Amygdala (tissue), 56 donors: Measurements from ENCODE around the gene CD320.

ENCODE experiments used
- DNase-seq, 56 donors: peaks; one replicate each; lab custom pipeline; 2025; lab: John Stamatoyannopoulos, UW

CD320 gene

DNA sequence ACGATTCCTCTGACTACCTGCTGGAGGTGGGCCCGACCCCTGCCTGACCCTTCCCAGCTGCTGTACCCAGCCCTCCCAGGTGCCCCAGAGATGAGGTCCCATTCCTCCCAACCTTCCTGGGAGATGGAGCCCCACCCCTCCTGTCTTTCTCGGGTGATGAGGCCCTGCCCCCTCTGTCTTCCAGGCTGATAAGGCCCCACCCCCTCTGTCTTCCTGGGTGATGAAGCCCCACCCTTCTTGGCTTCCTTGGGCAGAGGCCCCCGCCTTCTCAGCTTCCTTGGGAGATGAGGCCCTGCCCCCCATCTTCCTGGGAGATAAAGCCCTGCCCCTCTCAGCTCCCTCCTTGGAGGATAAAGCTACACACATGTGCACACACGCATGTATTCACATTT lies 51.1 kb downstream of the CD320 start:
- no peak for DNase-seq

DNA sequence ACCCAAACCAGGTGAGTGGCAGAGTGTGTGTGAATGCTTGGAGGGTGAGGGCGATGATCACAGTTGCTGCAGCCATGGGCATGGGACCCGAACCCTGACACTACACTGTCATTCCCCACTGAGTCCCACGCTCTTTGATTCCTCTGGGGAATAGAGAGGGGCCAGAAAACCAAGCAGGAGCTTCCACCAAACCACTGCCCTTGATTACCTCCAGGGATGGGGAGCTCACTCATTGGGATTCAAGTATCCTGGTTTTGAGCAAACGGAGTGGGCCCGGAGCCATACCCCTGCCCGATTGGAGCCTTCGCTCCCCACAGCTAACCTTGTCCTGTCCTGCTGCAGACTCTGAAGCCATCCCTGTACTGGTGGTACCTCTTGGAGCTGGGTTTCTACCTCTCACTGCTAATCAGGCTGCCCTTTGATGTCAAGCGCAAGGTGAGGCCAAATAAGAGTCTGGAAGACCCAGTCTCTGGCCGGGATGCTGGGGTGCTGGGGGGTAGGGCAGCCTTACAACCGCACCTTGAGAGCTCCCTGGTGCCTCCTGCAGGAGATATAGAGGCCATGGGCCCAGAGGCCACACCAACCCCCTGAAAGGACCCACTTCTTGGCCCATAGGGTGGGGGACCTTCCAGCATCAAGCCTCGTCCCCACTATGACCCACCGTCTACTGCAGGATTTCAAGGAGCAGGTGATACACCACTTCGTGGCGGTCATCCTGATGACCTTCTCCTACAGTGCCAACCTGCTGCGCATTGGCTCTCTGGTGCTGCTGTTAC lies 51.7 kb downstream of the CD320 start:
- no peak for DNase-seq

DNA sequence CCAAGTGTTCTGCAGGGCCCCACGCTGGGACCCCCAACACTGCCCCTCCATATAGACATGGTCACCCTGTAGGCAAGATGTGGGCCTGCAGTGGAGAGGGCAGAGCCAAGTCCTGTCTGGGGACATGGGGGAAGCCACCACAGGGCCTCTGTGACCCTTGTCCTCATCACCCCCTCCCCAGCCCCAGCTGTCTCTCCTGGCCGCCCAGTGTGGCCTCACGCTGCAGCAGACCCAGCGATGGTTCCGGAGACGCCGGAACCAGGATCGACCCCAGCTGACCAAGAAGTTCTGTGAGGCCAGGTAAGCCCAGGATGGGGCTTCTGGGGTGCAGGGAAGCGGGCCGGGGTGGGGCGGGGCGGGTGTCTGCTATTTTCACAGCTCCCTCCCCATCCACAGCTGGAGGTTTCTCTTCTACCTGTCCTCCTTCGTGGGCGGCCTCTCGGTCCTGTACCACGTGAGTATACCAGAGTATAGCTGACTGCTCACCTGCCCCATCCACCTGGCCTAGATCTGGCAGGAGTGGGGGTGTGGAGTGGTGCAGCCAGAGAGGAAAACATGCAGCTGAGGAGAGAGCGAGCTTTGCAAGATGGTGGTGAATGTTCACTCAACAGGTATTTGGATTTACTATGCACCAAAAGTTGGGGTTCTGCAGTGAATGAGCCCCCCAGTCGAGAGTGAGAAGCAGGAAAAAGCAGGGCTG lies 52.6 kb downstream of the CD320 start:
- no peak for DNase-seq

DNA sequence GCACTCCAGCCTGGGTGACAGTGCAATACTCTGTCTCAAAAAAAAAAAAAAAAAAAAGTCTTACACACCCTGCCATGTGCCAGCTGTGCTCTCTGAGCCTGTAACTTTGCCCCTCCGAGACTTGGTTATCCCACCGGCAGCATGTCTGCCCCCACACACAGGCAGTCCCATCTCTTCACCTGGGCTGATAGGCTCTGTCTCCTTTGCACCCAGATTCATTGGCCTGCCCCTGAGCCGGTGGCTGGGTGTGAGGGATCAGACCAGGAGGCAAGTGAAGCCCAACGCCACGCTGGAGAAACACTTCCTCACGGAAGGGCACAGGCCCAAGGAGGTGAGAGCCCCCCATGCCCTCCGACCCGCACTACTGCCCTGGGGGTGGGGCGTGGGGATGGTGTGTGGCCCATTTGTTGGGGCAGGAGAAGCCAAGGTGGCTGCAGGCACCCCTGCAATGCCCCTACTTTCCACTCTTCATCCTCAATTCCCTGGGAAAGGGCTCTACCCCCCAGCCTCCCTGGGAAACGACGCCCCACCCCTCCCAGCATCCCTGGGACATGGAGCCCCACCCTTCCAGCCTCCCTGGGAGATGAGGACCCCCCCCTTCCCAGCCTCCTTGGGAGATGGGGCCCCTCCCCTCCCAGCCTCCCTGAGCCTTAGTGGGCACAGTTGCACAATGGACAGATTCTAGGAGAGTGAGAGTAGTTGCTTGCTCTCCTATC lies 53.7 kb downstream of the CD320 start:
- no peak for DNase-seq

DNA sequence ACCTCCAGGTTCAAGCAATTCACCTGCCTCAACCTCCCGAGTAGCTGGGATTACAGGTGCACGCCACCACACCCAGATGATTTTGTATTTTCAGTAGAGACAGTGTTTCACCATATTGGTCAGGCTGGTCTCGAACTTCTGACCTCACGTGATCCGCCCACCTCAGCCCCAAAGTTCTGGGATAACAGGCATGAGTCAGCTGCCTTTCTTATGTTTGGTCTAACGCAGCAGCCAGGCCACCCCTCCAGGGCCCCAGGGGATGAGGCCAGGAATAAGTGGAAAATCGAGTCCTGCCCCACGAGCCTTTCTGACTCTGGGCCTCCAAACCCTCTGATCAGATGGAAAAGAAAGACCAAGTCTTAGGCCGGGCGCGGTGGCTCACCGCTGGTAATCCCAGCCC lies 54.5 kb downstream of the CD320 start:
- no peak for DNase-seq

DNA sequence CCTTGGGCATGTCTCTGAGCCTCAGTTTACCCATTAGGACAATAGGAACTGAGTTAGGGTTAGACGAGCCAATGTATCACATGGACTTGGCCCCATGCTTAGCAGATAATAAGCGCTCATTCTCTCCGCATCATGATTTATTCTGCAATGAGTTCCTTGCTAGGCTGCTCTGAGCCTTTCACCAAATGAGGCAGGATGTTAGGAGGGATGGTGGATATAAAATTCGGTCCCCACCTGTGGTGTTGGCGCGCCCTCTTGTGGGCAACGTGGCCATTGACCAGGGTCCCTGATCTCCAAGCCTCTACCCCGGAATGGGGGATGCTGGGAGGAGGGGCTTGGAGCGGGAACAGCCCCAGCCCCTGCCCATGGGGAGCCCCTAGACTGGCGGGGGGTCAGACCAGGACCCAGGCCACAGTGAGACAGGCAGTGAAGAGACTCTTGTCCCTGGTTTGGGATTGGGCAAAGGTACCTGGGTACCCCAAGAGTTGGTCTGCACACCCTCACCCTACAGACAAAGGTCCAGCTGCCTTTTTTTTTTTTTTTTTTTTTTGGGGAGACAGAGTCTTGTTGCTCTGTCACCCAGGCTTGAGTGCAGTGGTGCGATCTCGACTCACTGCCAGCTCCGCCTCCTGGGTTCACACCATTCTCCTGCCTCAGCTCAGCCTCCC lies 55.1 kb downstream of the CD320 start:
- peak in 53 of 56 donors; percentile 3 to 86 (median 60) for DNase-seq
